GM21717 (cell line): ENCODE measurements around the gene CDHR3.

Experiments used
- ATAC-seq: cut with Tn5 transposase; IDR thresholded peaks from one replicate; pipeline ENCODE4 v1.9.1; 2021; ENCODE audit warnings: mild to moderate bottlenecking, moderate library complexity; ENCODE audit not compliant: unreplicated experiment

CDHR3 gene

DNA sequence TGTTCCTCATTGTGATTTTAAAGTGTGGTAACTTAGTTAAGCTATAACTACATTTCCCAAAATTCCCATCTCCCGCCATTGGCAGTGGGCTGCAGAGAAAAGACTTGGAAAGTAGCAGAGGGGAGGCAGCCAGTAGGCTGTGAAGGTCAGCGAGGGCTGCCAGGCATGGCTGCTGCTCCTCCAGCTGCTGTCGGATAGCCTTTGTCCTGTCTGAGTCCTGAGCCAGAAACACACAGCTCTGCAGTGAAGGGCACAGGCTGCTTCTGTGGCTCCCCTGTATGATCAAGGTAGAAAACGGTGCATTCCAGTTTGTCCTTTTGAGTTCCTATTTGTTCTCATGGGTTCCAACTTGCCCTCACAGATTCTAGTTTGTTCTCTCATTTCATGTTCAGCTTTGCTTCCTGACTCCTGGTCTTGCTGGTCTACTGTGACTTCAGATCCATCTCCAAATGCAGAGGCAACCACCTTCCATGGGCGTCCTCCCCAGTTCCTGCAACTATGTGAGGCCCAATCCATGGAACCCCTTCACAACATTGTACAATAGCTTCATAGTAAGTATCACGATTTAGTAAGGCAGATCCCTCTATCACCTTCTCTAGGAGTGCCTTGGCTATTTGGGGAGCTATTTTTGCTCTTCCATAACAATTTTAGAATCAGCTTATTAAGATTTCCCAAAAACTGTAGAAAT is 117.4 kb downstream of the CDHR3 start:
- no peak for ATAC-seq

DNA sequence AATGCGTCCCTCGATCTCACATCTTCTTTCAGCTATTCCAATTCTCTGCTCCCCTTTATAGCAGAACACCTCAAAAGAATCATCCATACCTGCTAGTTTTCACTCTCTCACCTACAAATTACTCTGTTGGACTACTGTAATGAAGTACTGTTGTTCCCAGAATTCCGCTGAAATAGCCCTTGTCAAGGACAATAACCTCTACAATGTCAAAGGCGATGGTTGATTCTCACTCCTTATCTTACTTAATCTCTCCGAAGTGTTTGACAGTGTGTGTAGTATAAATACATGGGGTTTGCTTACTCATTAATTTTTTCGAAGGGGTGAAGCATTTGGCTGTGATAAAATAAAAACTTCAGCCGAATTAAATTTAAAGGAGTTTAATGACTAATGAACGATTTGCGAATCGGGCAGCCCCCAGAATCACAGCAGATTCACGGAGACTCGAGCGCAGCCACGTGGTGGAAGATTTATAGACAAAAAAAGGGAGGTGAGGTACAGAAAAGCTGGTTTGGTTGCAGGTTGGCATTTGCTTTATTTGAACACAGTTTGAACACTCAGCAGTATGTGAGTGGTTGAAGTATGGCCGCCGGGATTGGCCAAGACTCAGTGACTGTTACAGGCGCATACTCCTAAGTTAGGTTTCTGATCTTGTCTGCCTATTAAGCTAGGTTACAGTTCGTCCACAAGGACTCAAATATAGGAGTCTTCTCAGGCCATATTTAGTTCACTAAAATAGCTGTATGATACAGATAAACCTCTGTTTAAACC is 119.2 kb downstream of the CDHR3 start:
- ATAC-seq, result no peak
